HepG2 (cell line): ENCODE data around the gene GPR158. TPM values are rescaled to one million over a fixed set of nuclear protein-coding genes. Genes with fewer than 3 reads are reported as not detected.

Experiments used
- ATAC-seq: fragments of 200-7000 bp; cut with Tn5 transposase; 3 replicates; pipeline ENCODE4 v1.9.1; 2020; ENCODE audit warnings: mild to moderate bottlenecking, moderate library complexity
- BruUV-seq: library from RNA; stranded (reverse); fragments of 400-500 nt; replicated peaks from 2 replicates; lab custom pipeline; 2021; lab: Mats Ljungman, UMichigan
- CTCF ChIA-PET: fragments of 300-600 bp; formaldehyde crosslinking; extraction: SDS; loops from one replicate; lab custom pipeline; 2021; ENCODE audit warnings: low total read pairs, inconsistent platforms, low intra/inter-chr PET ratio; lab: Yijun Ruan, JAX
- POLR2A ChIA-PET: fragments of 350-600 bp; sonication (Branson Sonifier 250); formaldehyde crosslinking; loops from one replicate; lab custom pipeline; 2020; ENCODE audit warnings: antibody characterized with exemption, inconsistent platforms; lab: Yijun Ruan, JAX
- DNase-seq: peaks from one replicate; pipeline ENCODE4 v3.0.0-alpha.2; 2015; ENCODE audit warnings: low spot score
- FAIRE-seq: peaks from 3 replicates; lab custom pipeline; 2011; peaks lifted over from hg19 to GRCh38; lab: Jason Lieb, UNC
- H2AFZ ChIP-seq: one replicate; pipeline ENCODE4 v1.6.1; 2011; ENCODE audit warnings: low read length, inconsistent platforms
- H3K27ac ChIP-seq: fragments of 300-600 bp; 3 replicates; pipeline ENCODE4 v1.8.0; 2011; ENCODE audit warnings: mixed run types, mild to moderate bottlenecking, mixed read lengths, low read length, inconsistent platforms; ENCODE audit not compliant: insufficient read depth; ENCODE audit errors: extremely low read length
- H3K27me3 ChIP-seq, 2 experiments: fragments of 200-600 bp in 1 of 2; 2 replicates in 1 of 2; 3 replicates in 1 of 2; pipeline versions ENCODE4 v1.6.0 to v1.8.0; 2011; ENCODE audit warnings: low read length in 2 of 2, mild to moderate bottlenecking in 2 of 2, moderate library complexity in 2 of 2, inconsistent platforms in 1 of 2; ENCODE audit not compliant: insufficient read depth in 2 of 2, control insufficient read depth in 1 of 2
- H3K36me3 ChIP-seq, 2 experiments: fragments of 200-600 bp in 1 of 2; replicated peaks in 1 of 2; 2 replicates in 1 of 2; 3 replicates in 1 of 2; pipeline versions ENCODE4 v1.5.1 to v1.8.0; 2011; ENCODE audit warnings: low read length in 2 of 2, inconsistent platforms in 1 of 2; ENCODE audit not compliant: insufficient read depth in 2 of 2, control insufficient read depth in 1 of 2
- H3K4me1 ChIP-seq: 2 replicates; pipeline ENCODE4 v1.5.1; 2012; ENCODE audit warnings: low read length, inconsistent platforms; ENCODE audit not compliant: insufficient read depth
- H3K4me2 ChIP-seq: 2 replicates; pipeline ENCODE4 v1.6.0; 2011; ENCODE audit warnings: low read depth, low read length, inconsistent platforms
- H3K4me3 ChIP-seq, 3 experiments: fragments of 200-600 bp in 1 of 3; sonication (generic), shearing (Covaris generic) in 1 of 3; replicated peaks in 1 of 3; 2 replicates each; pipeline ENCODE4 v1.5.1; 2011 to 2016; ENCODE audit warnings: low read length in 3 of 3, inconsistent platforms in 2 of 3, low read depth in 2 of 3, mild to moderate bottlenecking in 2 of 3, control low read depth in 1 of 3, mixed read lengths in 1 of 3; ENCODE audit not compliant: insufficient read depth in 1 of 3
- H3K79me2 ChIP-seq: one replicate; pipeline ENCODE4 v1.6.1; 2011; ENCODE audit warnings: low read length, inconsistent platforms; ENCODE audit not compliant: insufficient read depth
- H3K9ac ChIP-seq: 2 replicates; pipeline ENCODE4 v1.6.0; 2011; ENCODE audit warnings: mild to moderate bottlenecking, low read depth, low read length, inconsistent platforms; ENCODE audit not compliant: insufficient read depth
- H3K9me3 ChIP-seq: 2 replicates; pipeline ENCODE4 v1.5.1; 2012; ENCODE audit warnings: mild to moderate bottlenecking, low read length
- H4K20me1 ChIP-seq: 2 replicates; pipeline ENCODE4 v1.6.0; 2011; ENCODE audit warnings: inconsistent platforms, mild to moderate bottlenecking, low read length, moderate library complexity; ENCODE audit not compliant: insufficient read depth
- CHD2 ChIP-seq: IDR thresholded peaks from 2 replicates; pipeline ENCODE4 v1.6.1; 2011; ENCODE audit warnings: low read depth, low read length, improper control_type of control experiment
- ETV6 ChIP-seq: sonication (generic); formaldehyde crosslinking; conservative IDR thresholded peaks from 2 replicates; pipeline ENCODE4 v1.4.0; 2020; ENCODE audit warnings: missing genetic modification reagents
- FOXM1 ChIP-seq: sonication (generic); formaldehyde crosslinking; IDR thresholded peaks from 2 replicates; pipeline ENCODE4 v1.5.0; 2020; ENCODE audit warnings: missing genetic modification reagents
- GATAD2A ChIP-seq: IDR thresholded peaks from 2 replicates; pipeline ENCODE4 v1.6.1; 2016
- HOXA9 ChIP-seq: sonication (generic); formaldehyde crosslinking; IDR thresholded peaks from 2 replicates; pipeline ENCODE4 v1.8.1; 2022; ENCODE audit warnings: missing genetic modification reagents, mild to moderate bottlenecking, moderate library complexity, borderline replicate concordance
- NR2F6 ChIP-seq, 2 experiments: IDR thresholded peaks; 2 replicates each; pipeline ENCODE4 v1.6.1; 2016; ENCODE audit warnings: antibody characterized with exemption in 1 of 2, mild to moderate bottlenecking in 1 of 2
- ZNF264 ChIP-seq: sonication (generic); formaldehyde crosslinking; IDR thresholded peaks from 2 replicates; pipeline ENCODE4 v1.4.0; 2020; ENCODE audit warnings: missing genetic modification reagents
- ZNF615 ChIP-seq: sonication (generic); formaldehyde crosslinking; IDR thresholded peaks from 2 replicates; pipeline ENCODE4 v1.5.0; 2020; ENCODE audit warnings: mild to moderate bottlenecking, missing genetic modification reagents, borderline replicate concordance
- WGBS: methylation state at CpG from one replicate; pipeline ENCODE4 v1.1.6; 2017; ENCODE audit warnings: low lambda C conversion rate; 5-methylcytosine and 5-hydroxymethylcytosine counted together
- in situ Hi-C: cut with HindIII; loops from 2 replicates; pipeline ENCODE4 v1.10.0; 2017; ENCODE audit warnings: low pct_unique_long_range_greater_than_20kb; ENCODE audit not compliant: extremely low pct_ligation_motif_present
- intact Hi-C: fragments of 100-400 bp; cut with micrococcal nuclease; formaldehyde crosslinking; loops from one replicate; pipeline ENCODE4 v1.10.0; 2022; ENCODE audit not compliant: unreplicated experiment
- polyA plus RNA-seq, 8 experiments: library from polyadenylated mRNA; depleted of rRNA in 3 of 8; stranded (reverse) in 7 of 8; unstranded in 1 of 8; fragments of >200 nt; fragmentation: Illumina TruSeq in 4 of 8; extraction: Trizol in 4 of 8; gene quantifications; 2 replicates each; pipeline versions ENCODE4 v1.2.1 to v1.2.3, GENCODE V29; 2011 to 2016; ENCODE audit warnings: low read depth in 4 of 8, missing spikeins in 1 of 8, mixed read lengths in 1 of 8; ENCODE audit not compliant: insufficient read depth in 1 of 8
- total RNA-seq, 5 experiments: library from RNA; depleted of rRNA; stranded (reverse); fragments of >200 nt; fragmentation: Illumina TruSeq; extraction: Trizol; gene quantifications; 2 replicates each; pipeline ENCODE4 v1.2.3, GENCODE V29; 2016; ENCODE audit warnings: low read depth in 1 of 5
- TF ChIP-seq, protein P1 (sequence below): sonication (generic); formaldehyde crosslinking; IDR thresholded peaks from one replicate; pipeline ENCODE4 v1.5.1; 2020; ENCODE audit warnings: mild to moderate bottlenecking, missing genetic modification reagents; ENCODE audit errors: not compliant biosample characterization
- TF ChIP-seq, protein P2 (sequence below): sonication (generic); formaldehyde crosslinking; IDR thresholded peaks from 2 replicates; pipeline ENCODE4; 2020; ENCODE audit warnings: missing genetic modification reagents, mild to moderate bottlenecking, borderline replicate concordance
- TF ChIP-seq, protein P3 (sequence below): sonication (generic); formaldehyde crosslinking; IDR thresholded peaks from 2 replicates; pipeline ENCODE4 v1.4.0; 2020; ENCODE audit warnings: missing genetic modification reagents

Gene GPR158
- total and polyA plus RNA-seq, 2 of the 13 experiments (the other 11 are each of a cell fraction or from before 2014, with no cell fraction given) = not detected

DNA sequence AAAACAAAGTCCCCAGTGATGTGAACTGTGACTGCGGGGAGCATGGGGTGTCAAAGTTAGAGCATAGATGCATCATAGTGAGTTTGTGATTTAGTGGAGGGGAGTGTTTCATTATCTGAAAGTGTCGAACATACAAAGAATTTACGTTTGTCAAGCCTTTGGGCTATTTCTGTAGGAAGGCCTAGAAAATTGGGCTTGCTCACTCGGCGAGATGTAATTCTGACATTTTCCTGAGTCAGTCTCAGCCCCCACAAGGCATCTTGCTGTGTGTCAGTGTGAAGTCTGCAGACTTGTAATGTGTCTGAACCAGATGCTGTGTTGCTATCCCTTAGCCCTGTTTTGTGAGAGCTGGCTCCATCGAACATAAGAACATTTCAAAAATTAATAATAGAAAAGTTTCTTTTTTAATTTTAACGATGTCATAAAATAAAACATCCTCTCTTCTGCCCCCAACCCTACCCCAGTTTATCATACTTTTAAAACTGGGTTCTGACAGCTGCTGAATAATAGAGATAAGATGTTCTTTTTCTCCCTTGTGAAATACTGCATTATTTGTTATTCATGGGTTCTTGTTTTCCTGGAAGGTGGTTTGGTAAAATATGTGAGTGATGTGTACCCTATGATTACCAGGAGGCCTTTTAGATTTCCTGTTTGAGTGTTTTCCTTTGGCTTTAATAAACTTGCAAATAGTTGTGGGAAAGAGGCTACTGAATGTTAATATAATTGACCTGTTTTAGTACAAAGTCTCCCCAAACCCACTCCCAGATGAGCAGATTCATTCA is 207.4 kb downstream of the GPR158 start:
- H3K4me2 ChIP-seq = no peak overlapping the region
- H2AFZ ChIP-seq = no peak overlapping the region
- H4K20me1 ChIP-seq = no peaks in the 10 kb centered on the region
- CTCF ChIA-PET = no interaction called here
- no peak for ATAC-seq
- no peak overlapping the region for H3K27ac ChIP-seq
- intact Hi-C loops = no loop called here
- WGBS = under 1% methylated on average over 7 of the region's 7 CpGs
- no peaks in the 10 kb centered on the region for H3K27me3 ChIP-seq
- H3K9ac ChIP-seq = no peak overlapping the region
- peaks cover 12% of the 10 kb centered on the region; the same call in 1 of the 2 replicates for H3K9me3 ChIP-seq
- BruUV-seq = no TSS peak
- in situ Hi-C loops = no loop called here
- H3K79me2 ChIP-seq = no peaks in the 10 kb centered on the region
- H3K4me3 ChIP-seq = no peak overlapping the region
- no peak for FAIRE-seq
- POLR2A ChIA-PET = no interaction called here
- no peak for DNase-seq
- H3K4me1 ChIP-seq = no peaks in the 10 kb centered on the region
- no peaks in the 10 kb centered on the region for H3K36me3 ChIP-seq
- no peak for TF ChIP-seq NR2F6 (IDR thresholded peaks at IDR 0.05)
- no peak for TF ChIP-seq NR2F6 (CRISPR knock-in tag; IDR thresholded peaks at IDR 0.05)
- TF ChIP-seq, protein P1, sequence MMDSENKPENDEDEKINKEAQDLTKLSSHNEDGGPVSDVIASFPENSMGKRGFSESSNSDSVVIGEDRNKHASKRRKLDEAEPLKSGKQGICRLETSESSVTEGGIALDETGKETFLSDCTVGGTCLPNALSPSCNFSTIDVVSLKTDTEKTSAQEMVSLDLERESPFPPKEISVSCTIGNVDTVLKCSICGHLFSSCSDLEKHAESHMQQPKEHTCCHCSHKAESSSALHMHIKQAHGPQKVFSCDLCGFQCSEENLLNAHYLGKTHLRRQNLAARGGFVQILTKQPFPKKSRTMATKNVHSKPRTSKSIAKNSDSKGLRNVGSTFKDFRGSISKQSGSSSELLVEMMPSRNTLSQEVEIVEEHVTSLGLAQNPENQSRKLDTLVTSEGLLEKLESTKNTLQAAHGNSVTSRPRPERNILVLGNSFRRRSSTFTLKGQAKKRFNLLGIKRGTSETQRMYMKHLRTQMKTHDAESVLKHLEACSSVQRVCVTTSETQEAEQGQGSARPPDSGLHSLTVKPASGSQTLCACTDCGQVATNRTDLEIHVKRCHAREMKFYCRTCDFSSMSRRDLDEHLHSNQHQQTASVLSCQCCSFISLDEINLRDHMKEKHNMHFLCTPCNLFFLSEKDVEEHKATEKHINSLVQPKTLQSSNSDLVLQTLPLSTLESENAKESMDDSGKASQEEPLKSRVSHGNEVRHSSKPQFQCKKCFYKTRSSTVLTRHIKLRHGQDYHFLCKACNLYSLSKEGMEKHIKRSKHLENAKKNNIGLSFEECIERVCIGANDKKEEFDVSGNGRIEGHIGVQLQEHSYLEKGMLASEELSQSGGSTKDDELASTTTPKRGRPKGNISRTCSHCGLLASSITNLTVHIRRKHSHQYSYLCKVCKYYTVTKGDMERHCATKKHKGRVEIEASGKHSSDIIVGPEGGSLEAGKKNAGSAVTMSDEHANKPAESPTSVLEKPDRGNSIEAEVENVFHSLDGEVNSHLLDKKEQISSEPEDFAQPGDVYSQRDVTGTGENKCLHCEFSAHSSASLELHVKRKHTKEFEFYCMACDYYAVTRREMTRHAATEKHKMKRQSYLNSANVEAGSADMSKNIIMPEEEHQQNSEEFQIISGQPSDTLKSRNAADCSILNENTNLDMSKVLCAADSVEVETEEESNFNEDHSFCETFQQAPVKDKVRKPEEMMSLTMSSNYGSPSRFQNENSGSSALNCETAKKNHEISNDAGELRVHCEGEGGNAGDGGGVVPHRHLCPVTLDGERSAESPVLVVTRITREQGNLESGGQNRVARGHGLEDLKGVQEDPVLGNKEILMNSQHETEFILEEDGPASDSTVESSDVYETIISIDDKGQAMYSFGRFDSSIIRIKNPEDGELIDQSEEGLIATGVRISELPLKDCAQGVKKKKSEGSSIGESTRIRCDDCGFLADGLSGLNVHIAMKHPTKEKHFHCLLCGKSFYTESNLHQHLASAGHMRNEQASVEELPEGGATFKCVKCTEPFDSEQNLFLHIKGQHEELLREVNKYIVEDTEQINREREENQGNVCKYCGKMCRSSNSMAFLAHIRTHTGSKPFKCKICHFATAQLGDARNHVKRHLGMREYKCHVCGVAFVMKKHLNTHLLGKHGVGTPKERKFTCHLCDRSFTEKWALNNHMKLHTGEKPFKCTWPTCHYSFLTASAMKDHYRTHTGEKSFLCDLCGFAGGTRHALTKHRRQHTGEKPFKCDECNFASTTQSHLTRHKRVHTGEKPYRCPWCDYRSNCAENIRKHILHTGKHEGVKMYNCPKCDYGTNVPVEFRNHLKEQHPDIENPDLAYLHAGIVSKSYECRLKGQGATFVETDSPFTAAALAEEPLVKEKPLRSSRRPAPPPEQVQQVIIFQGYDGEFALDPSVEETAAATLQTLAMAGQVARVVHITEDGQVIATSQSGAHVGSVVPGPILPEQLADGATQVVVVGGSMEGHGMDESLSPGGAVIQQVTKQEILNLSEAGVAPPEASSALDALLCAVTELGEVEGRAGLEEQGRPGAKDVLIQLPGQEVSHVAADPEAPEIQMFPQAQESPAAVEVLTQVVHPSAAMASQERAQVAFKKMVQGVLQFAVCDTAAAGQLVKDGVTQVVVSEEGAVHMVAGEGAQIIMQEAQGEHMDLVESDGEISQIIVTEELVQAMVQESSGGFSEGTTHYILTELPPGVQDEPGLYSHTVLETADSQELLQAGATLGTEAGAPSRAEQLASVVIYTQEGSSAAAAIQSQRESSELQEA (CRISPR knock-in tag) = no peak
- TF ChIP-seq, protein P2, sequence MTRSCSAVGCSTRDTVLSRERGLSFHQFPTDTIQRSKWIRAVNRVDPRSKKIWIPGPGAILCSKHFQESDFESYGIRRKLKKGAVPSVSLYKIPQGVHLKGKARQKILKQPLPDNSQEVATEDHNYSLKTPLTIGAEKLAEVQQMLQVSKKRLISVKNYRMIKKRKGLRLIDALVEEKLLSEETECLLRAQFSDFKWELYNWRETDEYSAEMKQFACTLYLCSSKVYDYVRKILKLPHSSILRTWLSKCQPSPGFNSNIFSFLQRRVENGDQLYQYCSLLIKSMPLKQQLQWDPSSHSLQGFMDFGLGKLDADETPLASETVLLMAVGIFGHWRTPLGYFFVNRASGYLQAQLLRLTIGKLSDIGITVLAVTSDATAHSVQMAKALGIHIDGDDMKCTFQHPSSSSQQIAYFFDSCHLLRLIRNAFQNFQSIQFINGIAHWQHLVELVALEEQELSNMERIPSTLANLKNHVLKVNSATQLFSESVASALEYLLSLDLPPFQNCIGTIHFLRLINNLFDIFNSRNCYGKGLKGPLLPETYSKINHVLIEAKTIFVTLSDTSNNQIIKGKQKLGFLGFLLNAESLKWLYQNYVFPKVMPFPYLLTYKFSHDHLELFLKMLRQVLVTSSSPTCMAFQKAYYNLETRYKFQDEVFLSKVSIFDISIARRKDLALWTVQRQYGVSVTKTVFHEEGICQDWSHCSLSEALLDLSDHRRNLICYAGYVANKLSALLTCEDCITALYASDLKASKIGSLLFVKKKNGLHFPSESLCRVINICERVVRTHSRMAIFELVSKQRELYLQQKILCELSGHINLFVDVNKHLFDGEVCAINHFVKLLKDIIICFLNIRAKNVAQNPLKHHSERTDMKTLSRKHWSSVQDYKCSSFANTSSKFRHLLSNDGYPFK (CRISPR knock-in tag) = no peak
- no peak for TF ChIP-seq ZNF264 (CRISPR knock-in tag)
- no peak for TF ChIP-seq CHD2
- no peak for TF ChIP-seq ZNF615 (CRISPR knock-in tag)
- TF ChIP-seq ETV6 (CRISPR knock-in tag) = no peak
- TF ChIP-seq, protein P3, sequence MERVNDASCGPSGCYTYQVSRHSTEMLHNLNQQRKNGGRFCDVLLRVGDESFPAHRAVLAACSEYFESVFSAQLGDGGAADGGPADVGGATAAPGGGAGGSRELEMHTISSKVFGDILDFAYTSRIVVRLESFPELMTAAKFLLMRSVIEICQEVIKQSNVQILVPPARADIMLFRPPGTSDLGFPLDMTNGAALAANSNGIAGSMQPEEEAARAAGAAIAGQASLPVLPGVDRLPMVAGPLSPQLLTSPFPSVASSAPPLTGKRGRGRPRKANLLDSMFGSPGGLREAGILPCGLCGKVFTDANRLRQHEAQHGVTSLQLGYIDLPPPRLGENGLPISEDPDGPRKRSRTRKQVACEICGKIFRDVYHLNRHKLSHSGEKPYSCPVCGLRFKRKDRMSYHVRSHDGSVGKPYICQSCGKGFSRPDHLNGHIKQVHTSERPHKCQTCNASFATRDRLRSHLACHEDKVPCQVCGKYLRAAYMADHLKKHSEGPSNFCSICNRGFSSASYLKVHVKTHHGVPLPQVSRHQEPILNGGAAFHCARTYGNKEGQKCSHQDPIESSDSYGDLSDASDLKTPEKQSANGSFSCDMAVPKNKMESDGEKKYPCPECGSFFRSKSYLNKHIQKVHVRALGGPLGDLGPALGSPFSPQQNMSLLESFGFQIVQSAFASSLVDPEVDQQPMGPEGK (CRISPR knock-in tag) = no peak
- no peak for TF ChIP-seq HOXA9 (CRISPR knock-in tag)
- TF ChIP-seq GATAD2A = no peak
- TF ChIP-seq FOXM1 (CRISPR knock-in tag) = no peak
